Liver (tissue), 9 donors: ENCODE results near the gene LSM7. TPM values are rescaled to one million over a fixed set of nuclear protein-coding genes. Genes with fewer than 3 reads are reported as not detected.

Source experiments
- DNase-seq: peaks from one replicate; pipeline ENCODE4 v3.0.0-alpha.2; 2017; ENCODE audit warnings: low spot score
- H3K27ac ChIP-seq, 2 donors: one replicate each; pipeline ENCODE4 v1.7.0; 2013; ENCODE audit warnings: inconsistent platforms in 2 of 2, low read length in 2 of 2, control low read depth in 1 of 2, low read depth in 1 of 2, mild to moderate bottlenecking in 1 of 2
- H3K27me3 ChIP-seq, 4 donors: one replicate each; pipeline versions ENCODE4 v1.6.1 to v1.7.0; 2013; ENCODE audit warnings: low read length in 3 of 4, inconsistent platforms in 1 of 4, mild to moderate bottlenecking in 1 of 4, moderate library complexity in 1 of 4; ENCODE audit not compliant: control insufficient read depth in 4 of 4, insufficient read depth in 4 of 4
- H3K36me3 ChIP-seq, 4 donors: one replicate each; pipeline versions ENCODE4 v1.6.1 to v1.7.0; 2013; ENCODE audit warnings: low read length in 3 of 4, mild to moderate bottlenecking in 3 of 4, low read depth in 1 of 4, moderate library complexity in 1 of 4; ENCODE audit not compliant: control insufficient read depth in 4 of 4, insufficient read depth in 3 of 4
- H3K4me1 ChIP-seq, 4 donors: one replicate each; pipeline versions ENCODE4 v1.6.1 to v1.7.0; 2013; ENCODE audit warnings: low read length in 3 of 4, mild to moderate bottlenecking in 3 of 4, moderate library complexity in 1 of 4; ENCODE audit not compliant: control insufficient read depth in 4 of 4, insufficient read depth in 4 of 4
- H3K4me3 ChIP-seq, 3 donors: one replicate each; pipeline versions ENCODE4 v1.6.1 to v1.7.0; 2013; ENCODE audit warnings: low read length in 3 of 3, control low read depth in 1 of 3, low read depth in 1 of 3, mild to moderate bottlenecking in 1 of 3
- H3K9ac ChIP-seq, 2 donors: one replicate each; pipeline ENCODE4 v1.7.0; 2013; ENCODE audit warnings: low read length in 2 of 2, mild to moderate bottlenecking in 2 of 2, moderate library complexity in 2 of 2, control low read depth in 1 of 2, low read depth in 1 of 2
- H3K9me3 ChIP-seq, 4 donors: one replicate each; pipeline versions ENCODE4 v1.6.1 to v1.7.0; 2013; ENCODE audit warnings: low read length in 3 of 4; ENCODE audit not compliant: control insufficient read depth in 4 of 4
- EGR1 ChIP-seq, 2 donors: IDR thresholded peaks; 2 replicates each; pipeline ENCODE4 v1.6.1; 2016 to 2018; ENCODE audit warnings: antibody characterized with exemption in 2 of 2, low read depth in 2 of 2
- FOXA1 ChIP-seq: IDR thresholded peaks from 2 replicates; pipeline ENCODE4 v1.6.1; 2016; ENCODE audit warnings: antibody characterized with exemption
- FOXA2 ChIP-seq: IDR thresholded peaks from 2 replicates; pipeline ENCODE4 v1.6.1; 2016; ENCODE audit warnings: antibody characterized with exemption
- GABPA ChIP-seq, 2 donors: IDR thresholded peaks in 1 of 2; conservative IDR thresholded peaks in 1 of 2; 2 replicates each; pipeline ENCODE4 v1.6.1; 2016; ENCODE audit warnings: antibody characterized with exemption in 2 of 2, mild to moderate bottlenecking in 1 of 2, moderate library complexity in 1 of 2
- HNF4A ChIP-seq, 2 donors: conservative IDR thresholded peaks; 2 replicates each; pipeline ENCODE4 v1.6.1; 2016; ENCODE audit warnings: antibody characterized with exemption in 2 of 2, mild to moderate bottlenecking in 2 of 2
- HNF4G ChIP-seq: IDR thresholded peaks from 2 replicates; pipeline ENCODE4 v1.6.1; 2016; ENCODE audit warnings: antibody characterized with exemption
- JUND ChIP-seq, 2 donors: IDR thresholded peaks; 2 replicates each; pipeline ENCODE4 v1.6.1; 2016; ENCODE audit warnings: antibody characterized with exemption in 2 of 2
- NR2F2 ChIP-seq: IDR thresholded peaks from 2 replicates; pipeline ENCODE4 v1.6.1; 2016; ENCODE audit warnings: antibody characterized with exemption
- RAD21 ChIP-seq, 2 donors: IDR thresholded peaks; 2 replicates each; pipeline ENCODE4 v1.6.1; 2016; ENCODE audit warnings: antibody characterized with exemption in 2 of 2, mild to moderate bottlenecking in 2 of 2
- RXRA ChIP-seq, 2 donors: IDR thresholded peaks; 2 replicates each; pipeline ENCODE4 v1.6.1; 2017 to 2018; ENCODE audit warnings: antibody characterized with exemption in 2 of 2, mild to moderate bottlenecking in 1 of 2
- SP1 ChIP-seq: IDR thresholded peaks from 2 replicates; pipeline ENCODE4 v1.6.1; 2018; ENCODE audit warnings: antibody characterized with exemption, mild to moderate bottlenecking
- TAF1 ChIP-seq: conservative IDR thresholded peaks from 2 replicates; pipeline ENCODE4 v1.6.1; 2016; ENCODE audit warnings: antibody characterized with exemption, mild to moderate bottlenecking
- YY1 ChIP-seq: IDR thresholded peaks from 2 replicates; pipeline ENCODE4 v1.6.1; 2016; ENCODE audit warnings: antibody characterized with exemption, mild to moderate bottlenecking
- WGBS: extraction: QIAGEN DNeasy Blood & Tissue Kit; methylation state at CpG from one replicate; pipeline ENCODE4 v1.1.7; 2013; 5-methylcytosine and 5-hydroxymethylcytosine counted together
- polyA plus RNA-seq, 2 donors: library from polyadenylated mRNA; stranded (reverse) in 1 of 2; unstranded in 1 of 2; fragments of 200-250 nt in 1 of 2; fragments of >200 nt in 1 of 2; fragmentation: Nextera tagmentation in 1 of 2; extraction: Ambion mirVana in 1 of 2; gene quantifications; one replicate each; pipeline versions ENCODE4 v1.2.1 to v1.2.3, GENCODE V29; 2013 to 2015
- total RNA-seq, 2 donors: library from RNA; depleted of rRNA; stranded (reverse); fragments of >200 nt; gene quantifications; one replicate each; pipeline ENCODE4 v1.2.3, GENCODE V29; 2014
- TF ChIP-seq, protein P1 (sequence below): IDR thresholded peaks from 2 replicates; pipeline ENCODE4 v1.6.1; 2016; ENCODE audit warnings: antibody characterized with exemption, mild to moderate bottlenecking
- TF ChIP-seq, protein P2 (sequence below): fragments of 150-350 bp; IDR thresholded peaks from 2 replicates; pipeline ENCODE4 v1.5.1; 2017; ENCODE audit warnings: improper control_type of control experiment, low read depth, low read length; ENCODE audit not compliant: missing input control
- TF ChIP-seq, protein P3 (sequence below): IDR thresholded peaks from 2 replicates; pipeline ENCODE4 v1.6.1; 2016; ENCODE audit warnings: antibody characterized with exemption
- TF ChIP-seq, protein P4 (sequence below): IDR thresholded peaks from 2 replicates; pipeline ENCODE4 v1.6.1; 2016; ENCODE audit warnings: antibody characterized with exemption
- TF ChIP-seq, protein P5 (sequence below): IDR thresholded peaks from 2 replicates; pipeline ENCODE4 v1.6.1; 2016; ENCODE audit warnings: antibody characterized with exemption
- donor health status: healthy.
- donor health status: healthy.
- donor health status: healthy.
- donor health status: healthy.
- donor health status: healthy.

The LSM7 gene
- total and polyA plus RNA-seq, 4 donors, result 23.6 to 59.9 (median 38.5) TPM

DNA sequence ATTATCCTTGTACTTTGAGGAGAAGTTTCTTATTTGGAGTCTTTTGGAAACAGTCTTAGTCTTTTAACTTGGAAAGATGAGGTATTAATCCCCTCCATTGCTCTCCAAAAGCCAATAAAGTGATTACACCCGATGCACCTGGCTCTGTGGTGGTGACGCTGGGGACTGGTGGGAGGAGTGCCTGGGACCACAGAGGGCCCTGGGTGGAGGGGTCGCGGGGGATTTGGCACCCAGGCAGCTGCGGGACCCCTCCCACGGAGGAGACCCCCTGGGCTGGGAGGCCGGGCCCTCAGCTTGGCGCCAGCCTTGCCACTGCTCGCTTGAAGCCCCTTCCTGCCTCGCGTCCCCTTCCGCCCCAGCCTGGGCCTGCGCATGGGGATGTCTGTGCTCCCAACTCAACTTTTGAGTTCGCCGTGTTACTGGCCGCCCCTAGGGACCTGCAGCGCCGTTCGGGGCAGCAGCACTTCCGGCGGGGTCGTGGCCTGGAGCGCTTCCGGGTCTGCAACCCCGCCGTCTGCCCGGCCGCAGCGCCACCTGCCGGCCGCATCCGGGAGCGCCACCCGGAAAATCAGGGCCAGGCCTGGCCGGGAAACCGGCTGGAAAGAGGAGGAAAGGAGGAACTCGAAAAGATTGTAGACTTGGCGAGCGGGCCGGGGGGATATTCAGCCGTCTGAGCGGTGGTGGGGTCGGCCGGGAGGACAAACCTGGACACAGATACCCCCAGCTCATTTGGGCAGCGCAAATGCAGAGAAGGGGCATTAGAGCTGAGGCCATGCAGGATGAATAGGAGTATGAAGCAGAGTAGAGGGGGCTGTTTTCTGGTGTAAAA, 54.8 kb downstream of the LSM7 start:
- H3K36me3 ChIP-seq, result peaks cover 4 to 9% (median 8%) of the 10 kb centered on the region in 4 donors
- H3K4me1 ChIP-seq, result peaks cover 10 to 42% (median 32%) of the 10 kb centered on the region in 4 donors
- DNase-seq, result peak; percentile 85
- no peaks in the 10 kb centered on the region for H3K9me3 ChIP-seq
- H3K9ac ChIP-seq, result peak overlapping the region in 1 of 2 donors; percentile 17
- H3K27ac ChIP-seq, result peak overlapping the region; percentile 52 to 64
- H3K4me3 ChIP-seq, result peak overlapping the region in 2 of 3 donors; percentile 21 to 29
- 12% methylated on average over 45 of the region's 45 CpGs for WGBS
- no peak for TF ChIP-seq HNF4A (conservative IDR thresholded peaks at IDR 0.05)
- peak; percentile 63 to 86 for TF ChIP-seq GABPA (IDR thresholded peaks at IDR 0.05 in 1 of 2, conservative IDR thresholded peaks at IDR 0.05 in 1 of 2)
- no peak for TF ChIP-seq HNF4G
- TF ChIP-seq EGR1 (IDR thresholded peaks at IDR 0.05; ENCODE audit: low read depth in 2 of 2), result no peak
- peak; percentile 84 to 87 for TF ChIP-seq RAD21 (IDR thresholded peaks at IDR 0.05)
- no peak for TF ChIP-seq FOXA1
- TF ChIP-seq, protein P1, sequence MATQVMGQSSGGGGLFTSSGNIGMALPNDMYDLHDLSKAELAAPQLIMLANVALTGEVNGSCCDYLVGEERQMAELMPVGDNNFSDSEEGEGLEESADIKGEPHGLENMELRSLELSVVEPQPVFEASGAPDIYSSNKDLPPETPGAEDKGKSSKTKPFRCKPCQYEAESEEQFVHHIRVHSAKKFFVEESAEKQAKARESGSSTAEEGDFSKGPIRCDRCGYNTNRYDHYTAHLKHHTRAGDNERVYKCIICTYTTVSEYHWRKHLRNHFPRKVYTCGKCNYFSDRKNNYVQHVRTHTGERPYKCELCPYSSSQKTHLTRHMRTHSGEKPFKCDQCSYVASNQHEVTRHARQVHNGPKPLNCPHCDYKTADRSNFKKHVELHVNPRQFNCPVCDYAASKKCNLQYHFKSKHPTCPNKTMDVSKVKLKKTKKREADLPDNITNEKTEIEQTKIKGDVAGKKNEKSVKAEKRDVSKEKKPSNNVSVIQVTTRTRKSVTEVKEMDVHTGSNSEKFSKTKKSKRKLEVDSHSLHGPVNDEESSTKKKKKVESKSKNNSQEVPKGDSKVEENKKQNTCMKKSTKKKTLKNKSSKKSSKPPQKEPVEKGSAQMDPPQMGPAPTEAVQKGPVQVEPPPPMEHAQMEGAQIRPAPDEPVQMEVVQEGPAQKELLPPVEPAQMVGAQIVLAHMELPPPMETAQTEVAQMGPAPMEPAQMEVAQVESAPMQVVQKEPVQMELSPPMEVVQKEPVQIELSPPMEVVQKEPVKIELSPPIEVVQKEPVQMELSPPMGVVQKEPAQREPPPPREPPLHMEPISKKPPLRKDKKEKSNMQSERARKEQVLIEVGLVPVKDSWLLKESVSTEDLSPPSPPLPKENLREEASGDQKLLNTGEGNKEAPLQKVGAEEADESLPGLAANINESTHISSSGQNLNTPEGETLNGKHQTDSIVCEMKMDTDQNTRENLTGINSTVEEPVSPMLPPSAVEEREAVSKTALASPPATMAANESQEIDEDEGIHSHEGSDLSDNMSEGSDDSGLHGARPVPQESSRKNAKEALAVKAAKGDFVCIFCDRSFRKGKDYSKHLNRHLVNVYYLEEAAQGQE, result no peak
- peak in 1 of 2 donors; percentile 20 for TF ChIP-seq RXRA (IDR thresholded peaks at IDR 0.05)
- no peak for TF ChIP-seq JUND (IDR thresholded peaks at IDR 0.05)
- no peak for TF ChIP-seq FOXA2
- no peak for TF ChIP-seq YY1
- TF ChIP-seq, protein P2, sequence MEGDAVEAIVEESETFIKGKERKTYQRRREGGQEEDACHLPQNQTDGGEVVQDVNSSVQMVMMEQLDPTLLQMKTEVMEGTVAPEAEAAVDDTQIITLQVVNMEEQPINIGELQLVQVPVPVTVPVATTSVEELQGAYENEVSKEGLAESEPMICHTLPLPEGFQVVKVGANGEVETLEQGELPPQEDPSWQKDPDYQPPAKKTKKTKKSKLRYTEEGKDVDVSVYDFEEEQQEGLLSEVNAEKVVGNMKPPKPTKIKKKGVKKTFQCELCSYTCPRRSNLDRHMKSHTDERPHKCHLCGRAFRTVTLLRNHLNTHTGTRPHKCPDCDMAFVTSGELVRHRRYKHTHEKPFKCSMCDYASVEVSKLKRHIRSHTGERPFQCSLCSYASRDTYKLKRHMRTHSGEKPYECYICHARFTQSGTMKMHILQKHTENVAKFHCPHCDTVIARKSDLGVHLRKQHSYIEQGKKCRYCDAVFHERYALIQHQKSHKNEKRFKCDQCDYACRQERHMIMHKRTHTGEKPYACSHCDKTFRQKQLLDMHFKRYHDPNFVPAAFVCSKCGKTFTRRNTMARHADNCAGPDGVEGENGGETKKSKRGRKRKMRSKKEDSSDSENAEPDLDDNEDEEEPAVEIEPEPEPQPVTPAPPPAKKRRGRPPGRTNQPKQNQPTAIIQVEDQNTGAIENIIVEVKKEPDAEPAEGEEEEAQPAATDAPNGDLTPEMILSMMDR, result peak; percentile 95
- TF ChIP-seq, protein P3, sequence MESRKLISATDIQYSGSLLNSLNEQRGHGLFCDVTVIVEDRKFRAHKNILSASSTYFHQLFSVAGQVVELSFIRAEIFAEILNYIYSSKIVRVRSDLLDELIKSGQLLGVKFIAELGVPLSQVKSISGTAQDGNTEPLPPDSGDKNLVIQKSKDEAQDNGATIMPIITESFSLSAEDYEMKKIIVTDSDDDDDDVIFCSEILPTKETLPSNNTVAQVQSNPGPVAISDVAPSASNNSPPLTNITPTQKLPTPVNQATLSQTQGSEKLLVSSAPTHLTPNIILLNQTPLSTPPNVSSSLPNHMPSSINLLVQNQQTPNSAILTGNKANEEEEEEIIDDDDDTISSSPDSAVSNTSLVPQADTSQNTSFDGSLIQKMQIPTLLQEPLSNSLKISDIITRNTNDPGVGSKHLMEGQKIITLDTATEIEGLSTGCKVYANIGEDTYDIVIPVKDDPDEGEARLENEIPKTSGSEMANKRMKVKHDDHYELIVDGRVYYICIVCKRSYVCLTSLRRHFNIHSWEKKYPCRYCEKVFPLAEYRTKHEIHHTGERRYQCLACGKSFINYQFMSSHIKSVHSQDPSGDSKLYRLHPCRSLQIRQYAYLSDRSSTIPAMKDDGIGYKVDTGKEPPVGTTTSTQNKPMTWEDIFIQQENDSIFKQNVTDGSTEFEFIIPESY, result no peak
- TF ChIP-seq NR2F2, result peak; percentile 82
- TF ChIP-seq, protein P4, sequence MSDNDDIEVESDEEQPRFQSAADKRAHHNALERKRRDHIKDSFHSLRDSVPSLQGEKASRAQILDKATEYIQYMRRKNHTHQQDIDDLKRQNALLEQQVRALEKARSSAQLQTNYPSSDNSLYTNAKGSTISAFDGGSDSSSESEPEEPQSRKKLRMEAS, result no peak
- TF ChIP-seq, protein P5, sequence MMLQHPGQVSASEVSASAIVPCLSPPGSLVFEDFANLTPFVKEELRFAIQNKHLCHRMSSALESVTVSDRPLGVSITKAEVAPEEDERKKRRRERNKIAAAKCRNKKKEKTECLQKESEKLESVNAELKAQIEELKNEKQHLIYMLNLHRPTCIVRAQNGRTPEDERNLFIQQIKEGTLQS, result no peak
- TF ChIP-seq TAF1, result no peak
- TF ChIP-seq SP1, result no peak
- H3K27me3 ChIP-seq, result no peaks in the 10 kb centered on the region

Other genes with a start within 250 kb of the LSM7 start
- 1 to 10 TPM; 7.9 to 8.7 TPM for gene MOB3A, start 232.3 kb downstream of the LSM7 start, total RNA-seq
- 1 to 10 TPM; 3.4 to 5.2 TPM for gene MOB3A, start 232.3 kb downstream of the LSM7 start, polyA plus RNA-seq
- gene IZUMO4, start 231.7 kb downstream of the LSM7 start, total RNA-seq, result 1 to 10 TPM; 1.2 TPM
- gene IZUMO4, start 231.7 kb downstream of the LSM7 start, polyA plus RNA-seq, result 1 to 10 TPM; 1.3 to 1.4 TPM
- gene AP3D1, start 177.0 kb downstream of the LSM7 start, total RNA-seq, result 10 to 100 TPM; 42.6 to 76.6 TPM
- 10 to 100 TPM; 21.7 to 79.8 TPM for gene AP3D1, start 177.0 kb downstream of the LSM7 start, polyA plus RNA-seq
- gene DOT1L, start 164.7 kb downstream of the LSM7 start, total RNA-seq, result 1 to 10 TPM; 6.7 to 9.9 TPM
- gene DOT1L, start 164.7 kb downstream of the LSM7 start, polyA plus RNA-seq, result 1 to 10 TPM; 3.4 to 6.9 TPM
- gene PLEKHJ1, start 92.3 kb downstream of the LSM7 start, total RNA-seq, result 10 to 100 TPM; 22.2 to 44.5 TPM
- gene PLEKHJ1, start 92.3 kb downstream of the LSM7 start, polyA plus RNA-seq, result 10 to 100 TPM; 36.5 to 37.4 TPM
- gene SF3A2, start 91.8 kb downstream of the LSM7 start, total RNA-seq, result 10 to 100 TPM; 12.9 to 32.0 TPM
- gene SF3A2, start 91.8 kb downstream of the LSM7 start, polyA plus RNA-seq, result 10 to 100 TPM in 1 of 2 donors, 1 to 10 TPM in 1; 2.2 to 13.5 TPM
- gene AMH, start 79.3 kb downstream of the LSM7 start, total RNA-seq, result under 1 TPM; 0.47 to 0.59 TPM
- under 1 TPM in 1 of 2 donors, not detected in 1; 0.08 TPM for gene AMH, start 79.3 kb downstream of the LSM7 start, polyA plus RNA-seq
- under 1 TPM in 1 of 2 donors, not detected in 1; 0.25 TPM for gene JSRP1, start 72.2 kb downstream of the LSM7 start, total RNA-seq
- gene JSRP1, start 72.2 kb downstream of the LSM7 start, polyA plus RNA-seq, result under 1 TPM; 0.39 to 0.45 TPM
- under 1 TPM; 0.09 to 0.67 TPM for gene PEAK3, start 46.4 kb downstream of the LSM7 start, total RNA-seq
- gene PEAK3, start 46.4 kb downstream of the LSM7 start, polyA plus RNA-seq, result under 1 TPM; 0.21 to 0.42 TPM
- under 1 TPM; 0.05 to 0.08 TPM for gene LINGO3, start 20.4 kb downstream of the LSM7 start, total RNA-seq
- under 1 TPM; 0.02 to 0.08 TPM for gene LINGO3, start 20.4 kb downstream of the LSM7 start, polyA plus RNA-seq
- 10 to 100 TPM; 20.2 to 34.6 TPM for gene SPPL2B, start 98 bp upstream of the LSM7 start, total RNA-seq
- gene SPPL2B, start 98 bp upstream of the LSM7 start, polyA plus RNA-seq, result 10 to 100 TPM in 1 of 2 donors, 1 to 10 TPM in 1; 9.5 to 22.6 TPM
- 10 to 100 TPM in 1 of 2 donors, 1 to 10 TPM in 1; 2.5 to 24.8 TPM for gene TMPRSS9, start 31.7 kb upstream of the LSM7 start, total RNA-seq
- under 1 TPM; 0.39 to 0.50 TPM for gene TMPRSS9, start 31.7 kb upstream of the LSM7 start, polyA plus RNA-seq
- 10 to 100 TPM; 21.6 to 28.0 TPM for gene TIMM13, start 99.0 kb upstream of the LSM7 start, total RNA-seq
- gene TIMM13, start 99.0 kb upstream of the LSM7 start, polyA plus RNA-seq, result 100 to 1,000 TPM in 1 of 2 donors, 10 to 100 TPM in 1; 58.8 to 137 TPM
- 10 to 100 TPM in 1 of 2 donors, 1 to 10 TPM in 1; 5.6 to 38.5 TPM for gene LMNB2, start 128.4 kb upstream of the LSM7 start, total RNA-seq
- gene LMNB2, start 128.4 kb upstream of the LSM7 start, polyA plus RNA-seq, result 1 to 10 TPM in 1 of 2 donors, under 1 TPM in 1; 0.97 to 6.2 TPM
- 10 to 100 TPM; 11.6 to 81.3 TPM for gene GADD45B, start 147.5 kb upstream of the LSM7 start, total RNA-seq
- gene GADD45B, start 147.5 kb upstream of the LSM7 start, polyA plus RNA-seq, result 10 to 100 TPM; 83.4 to 86.3 TPM